Measurements from ENCODE around the gene SUGP1.

The SUGP1 gene

DNA sequence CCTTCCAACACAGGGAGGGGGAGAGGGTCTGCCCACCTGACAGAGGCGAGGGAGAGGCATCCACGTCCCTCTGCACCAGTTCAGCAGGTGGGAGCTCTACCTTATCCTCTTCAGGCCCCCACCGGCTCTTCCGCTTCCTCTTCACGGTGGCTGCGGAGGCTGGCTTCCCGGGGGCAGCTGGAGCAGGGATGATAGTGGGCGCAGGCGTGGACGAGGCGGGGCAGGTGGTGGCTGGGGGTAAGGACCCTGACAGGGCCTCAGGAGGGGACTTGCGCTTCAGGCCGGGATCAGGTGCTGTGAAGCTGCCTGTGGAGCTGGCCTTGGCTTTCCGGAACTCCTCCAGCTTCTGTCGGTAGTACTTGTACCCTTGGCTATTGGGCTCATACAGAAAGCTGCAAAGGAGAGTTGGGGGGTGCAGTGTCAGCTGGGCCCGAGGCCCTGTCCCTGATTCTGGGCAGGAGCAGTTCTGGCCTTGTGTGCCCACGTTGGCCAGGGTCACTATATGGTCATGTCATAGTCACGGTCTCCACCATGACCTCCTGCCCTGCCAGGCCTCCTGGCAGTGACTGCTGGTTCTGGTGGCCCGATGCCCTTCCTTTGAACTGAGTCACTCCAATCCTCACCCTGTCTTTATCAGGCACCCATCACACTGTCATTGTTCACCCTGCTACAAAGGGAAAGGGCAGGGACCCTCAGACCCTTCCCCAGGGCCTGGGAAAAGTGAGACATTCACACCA lies 23.2 kb downstream of the SUGP1 start:
- DNase-seq (ENCODE audit: low spot score), result no peak

DNA sequence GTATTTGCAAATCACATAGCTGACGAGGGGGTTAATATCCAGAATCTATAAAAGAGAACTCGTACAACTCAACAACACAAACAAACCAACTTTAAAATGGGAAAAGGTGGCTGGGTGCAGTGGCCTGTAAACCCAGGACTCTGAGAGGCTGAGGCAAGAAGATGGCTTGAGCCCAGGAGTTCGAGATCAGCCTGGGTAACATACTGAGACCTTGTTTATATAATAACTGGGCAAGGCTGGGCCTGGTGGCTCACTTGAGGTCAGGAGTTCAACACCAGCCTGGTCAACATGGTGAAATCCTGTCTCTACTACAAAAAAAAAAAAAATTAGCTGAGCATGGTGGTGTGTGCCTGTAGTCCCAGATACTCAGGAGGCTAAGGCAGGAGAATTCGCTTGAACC lies 25.4 kb downstream of the SUGP1 start:
- no peak for DNase-seq (ENCODE audit: low spot score)

DNA sequence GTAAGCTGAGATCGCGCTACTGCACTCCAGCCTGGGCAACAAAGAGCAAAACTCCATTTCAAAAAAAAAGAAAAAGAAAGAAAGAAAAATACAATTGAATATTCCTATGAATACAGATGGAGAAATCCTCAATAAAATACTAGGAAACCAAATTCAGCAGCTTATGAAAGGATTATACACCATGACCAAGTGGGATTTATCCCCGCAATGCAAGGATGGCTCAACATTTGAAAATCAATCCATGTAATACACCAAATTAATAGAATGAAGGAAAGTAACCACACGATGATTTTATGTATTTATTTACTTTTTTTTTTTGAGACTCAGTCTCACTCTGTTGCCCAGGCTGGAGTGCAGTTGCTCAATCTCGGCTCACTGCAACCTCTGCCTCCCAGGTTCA lies 27.7 kb downstream of the SUGP1 start:
- no peak for DNase-seq (ENCODE audit: low spot score)

DNA sequence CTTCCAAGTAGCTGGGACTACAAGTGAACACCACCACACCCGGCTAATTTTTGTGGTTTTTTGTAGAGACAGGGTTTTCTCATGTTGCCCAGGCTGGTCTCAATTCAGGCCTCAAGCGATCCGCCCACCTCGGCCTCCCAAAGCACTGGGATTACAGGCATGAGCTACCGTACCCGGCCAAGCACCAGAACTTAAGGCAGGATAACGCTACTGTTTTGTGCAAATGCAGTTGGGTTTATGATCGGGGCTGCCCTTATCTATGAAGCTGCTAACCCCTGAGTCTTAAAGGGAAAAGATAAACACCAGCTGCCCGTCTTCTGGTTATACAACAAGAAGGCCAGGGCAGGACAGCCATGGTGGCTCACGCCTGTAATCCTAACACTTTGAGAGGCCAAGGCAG lies 34.6 kb downstream of the SUGP1 start:
- DNase-seq (ENCODE audit: low spot score), result no peak

DNA sequence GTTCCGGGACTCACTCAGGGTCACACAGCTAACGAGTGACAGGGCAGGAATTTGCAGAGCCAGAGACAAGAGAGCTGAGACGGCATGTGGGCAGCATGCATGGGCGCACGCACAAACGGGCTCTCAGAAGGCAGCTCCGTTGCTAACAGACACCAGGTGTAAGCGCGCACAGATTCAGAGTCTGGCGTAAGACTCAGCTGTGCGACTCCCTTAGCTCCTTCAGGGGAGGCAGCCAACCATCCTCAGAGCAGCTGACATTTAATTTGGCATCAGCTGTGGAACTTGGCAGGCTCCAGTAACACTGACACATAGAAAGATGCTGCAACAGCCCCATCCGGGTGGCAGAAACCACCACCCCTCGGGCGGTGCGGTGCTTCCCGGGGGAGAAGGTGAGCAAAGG lies 39.7 kb downstream of the SUGP1 start:
- DNase-seq (ENCODE audit: low spot score), result peak; percentile 7

DNA sequence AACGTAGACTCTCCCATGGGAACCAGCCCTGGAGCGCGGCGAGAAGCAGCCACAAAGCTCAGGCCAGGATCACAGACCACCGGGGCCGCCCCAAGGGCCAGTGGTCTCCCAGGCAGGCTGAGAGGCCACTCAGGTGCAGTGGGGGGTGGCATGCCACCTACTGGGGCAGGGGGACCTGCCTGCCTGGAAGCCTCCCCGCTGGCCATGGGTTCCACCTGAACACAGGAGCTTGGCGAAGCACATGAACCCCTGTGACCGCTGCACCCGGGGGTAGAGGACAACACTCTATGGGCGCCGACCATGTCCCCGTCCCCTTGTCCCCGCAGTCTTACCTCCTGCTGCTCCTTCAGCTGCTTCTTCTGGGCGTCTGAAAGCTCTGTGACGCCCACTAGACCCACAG lies 40.5 kb downstream of the SUGP1 start:
- no peak for DNase-seq (ENCODE audit: low spot score)

DNA sequence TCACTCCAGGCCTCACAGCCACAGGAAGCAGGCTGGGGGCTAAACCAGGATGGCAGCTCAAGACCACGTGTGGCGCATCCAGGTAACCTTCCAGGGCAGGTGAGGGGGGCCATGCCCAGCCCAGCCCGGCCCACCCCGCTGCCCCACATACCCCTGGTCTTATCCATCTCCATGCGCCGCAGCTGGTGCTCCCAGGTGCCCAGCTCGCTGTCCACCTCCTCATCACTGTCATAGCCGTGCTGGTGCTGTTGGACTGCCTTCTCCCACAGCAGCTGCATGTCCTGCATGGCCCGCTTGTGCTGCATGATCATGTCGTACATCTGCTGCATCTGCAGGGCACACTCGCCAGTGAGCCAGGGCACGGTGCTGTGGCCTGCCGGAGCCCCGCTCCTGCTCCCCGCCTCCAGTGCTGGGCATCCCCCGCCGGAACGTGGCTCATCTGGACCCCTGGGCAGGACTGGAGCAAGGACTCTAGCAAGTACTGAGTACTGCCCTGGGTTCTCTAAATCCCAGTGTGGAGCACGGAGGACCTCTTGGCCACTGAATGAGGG lies 41.2 kb downstream of the SUGP1 start:
- no peak for DNase-seq (ENCODE audit: low spot score)

DNA sequence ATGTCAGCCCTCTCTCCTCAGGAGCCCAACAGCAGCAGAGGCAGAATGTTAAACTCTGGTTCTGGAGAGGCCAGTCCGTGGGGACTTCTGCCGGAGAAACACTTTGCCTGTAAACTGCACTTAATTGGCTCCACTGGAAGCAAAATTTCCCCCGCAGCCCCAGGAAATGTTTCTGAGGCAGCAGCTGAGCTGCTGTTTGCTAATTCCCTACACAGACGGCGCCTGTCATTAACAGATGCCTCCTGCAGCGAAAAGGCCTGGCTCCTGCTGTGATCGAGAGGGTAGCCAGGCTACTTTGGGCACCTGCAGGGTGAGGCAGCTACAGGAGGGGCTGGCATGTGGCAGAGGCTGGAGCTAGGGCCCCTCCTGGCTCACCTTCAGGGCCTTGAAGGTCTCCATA lies 42.0 kb downstream of the SUGP1 start:
- no peak for DNase-seq (ENCODE audit: low spot score)

DNA sequence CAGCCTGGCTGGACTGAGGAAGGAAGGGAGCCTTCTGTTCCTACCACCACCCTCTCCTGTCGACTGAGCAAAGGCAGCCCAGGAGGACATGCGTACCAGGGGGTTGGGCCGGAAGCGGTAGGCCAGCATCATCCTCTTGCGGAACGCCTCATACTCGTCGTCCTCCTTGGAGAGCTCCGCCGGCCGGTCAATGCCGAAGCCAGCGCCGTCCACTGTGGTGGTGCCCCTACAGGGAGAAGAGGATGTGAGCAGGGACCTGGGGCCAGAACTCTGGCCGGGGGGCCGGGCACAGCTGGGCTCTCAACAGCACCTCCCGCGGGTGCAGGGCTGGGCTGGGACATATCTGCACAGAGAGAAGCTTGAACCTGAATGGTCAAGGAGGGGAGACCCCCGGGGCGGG lies 43.5 kb downstream of the SUGP1 start:
- no peak for DNase-seq (ENCODE audit: low spot score)

DNA sequence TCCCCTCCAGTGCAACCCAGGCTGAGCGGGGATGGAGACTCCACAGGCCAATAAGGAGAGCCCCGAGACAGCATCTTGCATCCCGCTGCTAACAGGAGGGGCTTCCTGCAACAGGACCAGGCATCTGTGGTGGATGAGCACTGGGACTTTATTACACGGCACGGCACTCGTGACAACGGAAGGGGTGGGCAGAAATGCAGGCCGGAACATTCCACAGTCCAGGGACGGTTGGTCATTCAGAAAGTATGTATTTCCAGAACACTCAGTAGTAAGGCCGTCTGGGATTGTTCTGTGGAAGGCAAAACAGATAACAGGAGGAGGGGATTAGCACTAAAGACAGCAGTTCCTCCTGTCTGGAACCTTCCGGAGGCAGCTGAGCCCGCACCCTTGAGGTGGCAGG lies 43.9 kb downstream of the SUGP1 start:
- DNase-seq (ENCODE audit: low spot score), result no peak

DNA sequence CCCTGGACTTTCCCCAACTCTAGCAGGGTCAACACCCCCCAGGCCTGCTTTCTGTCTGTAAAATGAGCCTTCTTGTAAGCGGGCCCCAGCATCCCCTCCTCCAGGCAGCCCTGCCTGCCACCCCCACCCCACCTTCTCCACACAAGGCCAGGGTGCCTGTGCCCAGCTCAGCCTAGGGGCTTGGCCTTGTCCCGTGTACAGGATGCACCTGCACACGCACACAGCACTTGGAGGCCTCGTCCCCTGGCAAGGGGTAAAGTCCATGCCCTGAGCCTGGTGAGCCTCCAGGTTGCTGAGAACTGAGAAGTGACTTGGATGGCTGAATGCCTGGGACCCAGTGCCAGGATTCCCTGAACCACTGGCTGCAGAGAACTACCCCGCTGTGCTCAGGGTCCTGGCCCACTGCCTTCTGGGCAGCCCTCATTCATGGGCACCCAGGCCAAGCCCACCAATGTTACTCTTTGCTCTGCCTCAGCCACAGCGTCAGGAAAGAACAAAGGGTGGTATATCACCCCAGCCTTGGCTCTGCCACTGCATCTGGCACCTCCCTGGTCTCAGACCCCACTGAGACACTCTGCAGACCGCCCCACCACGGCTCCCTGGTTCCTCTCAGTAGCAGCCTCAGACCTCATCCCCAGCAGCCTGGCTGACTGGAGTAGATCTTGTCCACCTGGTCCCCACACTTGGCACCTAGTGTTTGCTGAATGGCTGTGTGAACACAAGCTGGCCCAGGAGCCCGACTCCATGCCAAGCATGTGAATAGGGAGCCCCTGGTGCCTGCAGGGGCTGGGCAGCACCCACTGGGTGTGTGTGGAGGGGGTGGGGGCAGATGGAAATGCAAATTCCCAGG lies 45.4 kb downstream of the SUGP1 start:
- no peak for DNase-seq (ENCODE audit: low spot score)

DNA sequence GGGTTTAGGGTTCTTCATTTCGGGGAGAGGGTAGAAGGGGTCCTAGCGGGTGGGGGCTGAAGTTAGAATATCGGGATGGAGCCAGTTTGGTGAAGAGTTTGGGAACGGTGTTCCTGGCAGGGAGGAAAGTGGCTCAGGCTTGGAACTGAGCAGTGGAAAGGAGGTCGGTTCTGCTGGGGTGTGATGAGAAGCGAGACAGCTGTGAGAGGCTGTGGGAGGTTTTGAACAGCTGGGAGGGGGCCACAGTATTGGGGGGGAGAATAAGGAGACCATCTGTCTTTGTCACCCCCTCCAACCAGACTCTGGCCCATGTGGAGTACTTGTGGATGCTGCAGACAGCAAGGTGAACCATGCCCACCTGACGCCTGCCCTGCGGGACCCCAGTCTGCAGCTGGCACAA lies 46.2 kb downstream of the SUGP1 start:
- DNase-seq (ENCODE audit: low spot score), result no peak

DNA sequence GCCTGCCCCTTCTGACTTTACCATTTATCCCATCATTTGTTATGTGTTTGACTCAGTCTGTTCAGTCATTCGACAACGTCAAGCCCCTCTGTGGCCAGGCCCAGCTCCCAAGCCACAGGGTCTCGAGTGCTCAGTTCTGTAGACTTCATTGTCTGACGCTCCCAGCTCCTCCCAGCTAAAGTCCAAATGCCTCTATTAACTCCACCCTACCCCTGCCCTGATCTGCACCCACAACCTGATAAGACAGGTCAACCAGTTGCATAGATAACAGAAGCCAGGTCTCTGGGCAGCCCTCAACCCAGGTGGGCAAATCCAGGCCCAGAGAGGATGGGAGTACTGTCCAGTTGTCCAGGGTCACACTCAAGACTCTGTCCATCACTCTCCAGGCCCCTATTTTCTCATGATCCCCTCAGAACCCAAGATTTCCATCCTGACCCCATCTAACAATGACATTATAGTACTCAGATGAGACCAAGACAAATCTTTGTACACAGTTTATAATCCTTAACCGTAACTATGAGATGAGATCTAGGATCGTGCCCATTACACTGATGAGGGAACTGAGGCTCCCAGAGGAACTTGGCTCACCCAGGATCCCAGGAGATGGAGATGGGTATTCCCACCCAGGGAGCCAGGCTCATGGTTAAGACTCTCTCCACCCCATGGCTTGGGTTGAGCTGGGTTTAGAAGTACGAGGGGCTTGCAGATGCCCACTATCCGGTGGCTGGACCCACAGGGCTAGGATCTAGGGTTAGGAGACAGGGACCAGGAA lies 48.3 kb downstream of the SUGP1 start:
- no peak for DNase-seq (ENCODE audit: low spot score)

DNA sequence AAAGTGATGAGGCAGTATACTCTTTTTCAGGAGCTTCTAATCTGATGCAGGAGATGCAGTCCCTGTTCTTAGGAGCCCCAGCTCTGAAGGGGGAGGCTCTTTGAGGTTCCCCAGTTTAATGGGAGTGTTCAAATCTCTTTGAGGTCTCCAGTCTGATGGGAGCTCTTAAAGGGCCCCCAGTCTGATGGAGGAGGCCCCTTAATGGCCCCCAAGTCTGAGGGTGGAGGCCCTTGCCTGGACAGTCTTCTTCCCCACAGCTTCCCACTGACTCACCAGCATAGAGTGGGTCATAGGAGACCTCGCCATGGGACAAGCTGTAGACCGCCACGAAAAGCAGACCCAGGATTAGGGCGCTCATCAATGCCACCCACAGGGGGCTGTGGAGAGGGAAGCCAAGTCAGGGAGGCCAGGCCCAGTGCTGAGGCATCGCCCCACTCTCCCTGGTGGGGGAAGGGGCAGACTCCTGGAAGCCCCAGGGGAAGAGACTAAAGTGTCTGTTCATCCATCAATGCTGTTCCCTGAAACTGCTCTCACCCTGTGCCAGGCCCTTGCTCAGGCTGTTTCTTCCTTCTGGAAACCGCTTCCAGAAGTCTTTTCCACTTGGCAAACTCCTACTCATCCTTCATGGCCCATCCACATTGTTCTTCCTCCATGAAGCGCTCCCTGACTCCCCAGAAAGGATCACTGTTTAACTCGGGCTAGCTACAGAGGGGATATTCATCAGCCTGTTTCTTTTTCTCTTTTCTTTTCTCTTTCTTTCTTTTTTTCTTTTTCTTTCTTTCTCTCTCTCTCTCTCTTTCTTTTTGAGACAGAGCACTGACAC lies 49.3 kb downstream of the SUGP1 start:
- no peak for DNase-seq (ENCODE audit: low spot score)

DNA sequence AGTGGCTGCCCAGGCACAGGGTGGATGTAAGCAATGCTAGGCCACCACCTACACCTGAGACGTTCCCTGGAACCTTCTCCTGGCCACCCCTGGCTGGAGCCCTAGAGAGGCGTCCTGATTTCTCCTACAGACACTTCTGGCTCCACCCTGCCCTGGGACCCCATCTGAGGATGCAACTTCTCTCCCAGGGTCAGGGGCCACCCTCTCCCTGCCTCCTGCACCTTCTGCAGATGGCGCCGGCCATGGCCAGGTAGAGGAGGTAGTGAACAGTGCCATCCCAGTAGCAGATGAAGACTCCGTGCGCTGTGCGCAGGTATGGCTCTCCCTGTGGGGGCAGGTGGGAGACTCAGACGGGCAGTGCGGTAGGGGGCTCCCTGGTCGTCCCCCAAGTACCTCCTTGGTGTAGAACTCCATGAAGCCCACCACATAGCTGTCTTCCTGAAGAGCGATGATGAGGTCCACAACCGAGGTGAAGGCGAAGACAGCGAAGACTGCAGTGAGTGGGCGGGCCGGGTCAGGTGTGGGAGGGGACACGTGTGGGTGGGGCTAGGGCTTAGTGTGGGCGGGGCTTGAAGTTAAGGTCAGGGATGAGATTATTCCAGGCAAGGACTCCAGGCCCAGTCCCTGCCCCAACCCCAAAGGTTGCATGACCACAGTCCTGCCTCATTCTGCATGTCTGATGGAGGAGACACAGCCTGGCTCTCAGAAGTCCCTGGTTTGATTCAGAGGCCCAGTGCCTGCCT lies 50.2 kb downstream of the SUGP1 start:
- no peak for DNase-seq (ENCODE audit: low spot score)

DNA sequence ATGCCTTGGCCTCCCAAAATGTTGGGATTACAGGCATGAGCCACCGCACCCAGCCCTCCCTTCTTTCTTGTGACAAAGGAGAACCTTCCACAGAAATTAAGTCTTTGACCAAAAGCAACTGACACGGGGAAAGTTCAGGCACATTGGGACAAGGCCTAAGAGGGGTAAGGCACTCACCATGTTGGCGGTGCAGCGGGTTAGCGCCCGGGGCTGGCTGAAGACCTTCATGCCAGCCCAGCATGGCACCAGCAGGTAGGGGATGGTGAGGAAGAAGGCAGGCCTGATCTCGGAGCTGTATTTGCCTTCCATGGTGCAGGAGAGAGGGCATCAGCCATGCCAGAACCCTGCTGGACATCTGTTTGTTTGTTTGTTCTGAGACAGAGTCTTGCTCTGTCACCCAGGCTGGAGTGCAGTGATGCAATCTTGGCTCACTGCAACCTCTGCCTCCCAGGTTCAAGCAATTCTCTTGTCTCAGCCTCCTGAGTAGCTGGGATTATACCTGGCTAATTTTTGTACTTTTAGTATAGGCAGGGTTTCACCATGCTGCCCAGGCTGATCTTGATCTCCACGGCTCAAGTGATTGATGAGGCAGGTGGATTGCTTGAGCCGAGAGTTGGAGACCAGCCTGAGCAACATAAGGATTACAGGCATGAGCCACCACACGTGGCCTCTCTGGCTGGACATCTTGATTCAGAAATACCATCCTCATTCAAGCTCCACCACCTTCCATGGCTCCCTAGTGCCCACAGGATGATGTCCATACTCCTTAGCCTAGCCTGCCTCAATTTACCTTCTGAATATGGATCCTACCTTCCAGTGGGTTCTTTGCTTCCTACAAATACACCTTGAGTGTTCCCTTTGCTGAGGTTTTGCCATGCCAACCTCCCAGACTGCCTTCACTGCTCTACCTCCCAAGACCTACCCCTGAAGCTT lies 51.6 kb downstream of the SUGP1 start:
- DNase-seq (ENCODE audit: low spot score), result no peak

DNA sequence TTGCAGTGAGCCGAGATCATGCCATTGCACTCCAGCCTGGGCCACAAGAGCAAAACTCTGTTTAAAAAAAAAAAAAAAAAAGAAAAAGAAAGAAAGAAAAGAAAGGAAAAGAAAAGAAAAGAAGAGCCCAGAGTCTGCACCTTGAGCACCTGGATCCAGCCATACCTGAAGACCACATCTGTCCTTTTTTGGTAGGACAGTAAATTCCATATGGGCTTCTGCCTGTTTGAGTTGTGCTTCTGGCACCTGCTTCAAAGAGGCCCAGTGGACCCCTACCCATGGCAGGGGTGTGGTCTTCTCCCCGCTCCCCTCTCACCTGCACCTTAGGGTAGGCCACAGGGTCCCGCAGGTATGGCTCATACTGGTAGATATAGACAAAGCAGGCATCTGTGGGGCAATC lies 53.0 kb downstream of the SUGP1 start:
- no peak for DNase-seq (ENCODE audit: low spot score)

DNA sequence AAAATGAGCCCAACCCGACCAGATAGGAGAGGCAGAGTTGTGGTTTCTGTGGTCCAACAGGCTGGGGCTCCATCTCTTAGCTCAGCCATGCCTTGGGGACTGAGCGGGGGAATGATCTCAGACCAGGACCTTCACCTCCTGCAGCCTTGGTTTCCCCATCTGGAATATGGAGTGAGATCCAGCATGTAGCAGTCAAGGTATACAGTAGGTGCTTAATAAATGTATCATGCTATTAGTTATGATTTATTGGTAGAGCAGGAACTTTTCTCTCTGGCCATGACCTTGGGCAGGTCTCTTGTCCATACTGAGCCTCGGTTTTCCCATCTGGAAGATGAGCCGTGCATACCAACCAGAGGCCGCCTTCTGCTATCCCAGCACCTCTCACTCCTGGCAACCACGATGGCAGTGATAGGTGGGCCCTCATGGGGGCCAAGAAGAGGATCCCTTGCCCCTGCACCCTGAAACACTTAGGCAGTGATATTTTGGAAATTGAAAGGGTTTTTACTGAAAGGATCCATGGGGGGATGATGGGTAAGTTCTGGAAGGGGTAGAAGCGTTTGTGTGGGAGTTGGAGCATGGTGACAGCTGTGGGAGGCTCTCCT lies 56.3 kb downstream of the SUGP1 start:
- no peak for DNase-seq (ENCODE audit: low spot score)

Data from globus pallidus (tissue), 1 donor.